GM18867 (cell line): Measurements from ENCODE around the gene ODAD4.

Source experiments
- ATAC-seq: cut with Tn5 transposase; IDR thresholded peaks from one replicate; pipeline ENCODE4 v1.9.1; 2021; ENCODE audit warnings: mild to moderate bottlenecking, moderate library complexity; ENCODE audit not compliant: unreplicated experiment

ODAD4 gene, protein sequence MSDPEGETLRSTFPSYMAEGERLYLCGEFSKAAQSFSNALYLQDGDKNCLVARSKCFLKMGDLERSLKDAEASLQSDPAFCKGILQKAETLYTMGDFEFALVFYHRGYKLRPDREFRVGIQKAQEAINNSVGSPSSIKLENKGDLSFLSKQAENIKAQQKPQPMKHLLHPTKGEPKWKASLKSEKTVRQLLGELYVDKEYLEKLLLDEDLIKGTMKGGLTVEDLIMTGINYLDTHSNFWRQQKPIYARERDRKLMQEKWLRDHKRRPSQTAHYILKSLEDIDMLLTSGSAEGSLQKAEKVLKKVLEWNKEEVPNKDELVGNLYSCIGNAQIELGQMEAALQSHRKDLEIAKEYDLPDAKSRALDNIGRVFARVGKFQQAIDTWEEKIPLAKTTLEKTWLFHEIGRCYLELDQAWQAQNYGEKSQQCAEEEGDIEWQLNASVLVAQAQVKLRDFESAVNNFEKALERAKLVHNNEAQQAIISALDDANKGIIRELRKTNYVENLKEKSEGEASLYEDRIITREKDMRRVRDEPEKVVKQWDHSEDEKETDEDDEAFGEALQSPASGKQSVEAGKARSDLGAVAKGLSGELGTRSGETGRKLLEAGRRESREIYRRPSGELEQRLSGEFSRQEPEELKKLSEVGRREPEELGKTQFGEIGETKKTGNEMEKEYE

DNA sequence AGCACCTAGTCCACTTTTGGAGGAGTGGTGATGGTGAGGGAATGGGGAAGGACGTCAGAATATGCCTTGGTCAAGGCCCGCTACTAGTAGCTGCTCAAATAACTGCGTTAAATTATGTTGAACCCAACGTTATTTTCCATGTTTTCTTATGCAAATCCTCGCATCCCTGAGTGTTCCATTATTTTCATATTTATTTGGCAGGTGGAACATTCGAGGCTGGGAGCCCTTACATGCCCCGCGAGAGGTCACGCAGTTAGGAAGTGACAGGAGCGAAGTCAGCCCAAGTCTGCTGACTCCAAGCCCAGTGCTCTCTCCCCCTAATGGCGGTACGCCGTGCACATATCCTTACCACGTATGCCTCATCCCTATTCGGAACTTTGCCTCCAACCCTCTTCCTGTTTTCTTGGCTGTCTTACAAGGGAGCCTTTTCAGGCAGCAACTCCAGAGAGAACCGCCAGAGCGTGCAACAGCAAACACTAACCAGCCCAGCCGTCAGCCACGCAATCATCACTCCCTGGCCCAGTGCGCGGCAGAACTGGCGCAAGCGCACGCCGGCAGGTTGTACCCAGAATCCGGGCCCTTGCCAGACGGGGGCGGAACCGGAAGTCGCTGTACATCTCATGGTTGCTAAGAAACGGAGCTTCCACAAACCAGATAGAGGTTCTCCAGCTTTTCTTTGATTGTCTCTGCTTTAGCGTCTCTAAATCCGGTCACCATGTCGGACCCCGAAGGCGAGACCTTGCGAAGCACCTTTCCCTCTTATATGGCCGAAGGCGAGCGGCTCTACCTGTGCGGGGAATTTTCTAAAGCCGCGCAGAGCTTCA lies at the start of gene ODAD4:
TSS of gene ODAD4 (plus strand) at position 609 of the 824 bp plus-strand sequence. CDS start at position 716, 107 bp downstream.
- ATAC-seq: peak; percentile 96

DNA sequence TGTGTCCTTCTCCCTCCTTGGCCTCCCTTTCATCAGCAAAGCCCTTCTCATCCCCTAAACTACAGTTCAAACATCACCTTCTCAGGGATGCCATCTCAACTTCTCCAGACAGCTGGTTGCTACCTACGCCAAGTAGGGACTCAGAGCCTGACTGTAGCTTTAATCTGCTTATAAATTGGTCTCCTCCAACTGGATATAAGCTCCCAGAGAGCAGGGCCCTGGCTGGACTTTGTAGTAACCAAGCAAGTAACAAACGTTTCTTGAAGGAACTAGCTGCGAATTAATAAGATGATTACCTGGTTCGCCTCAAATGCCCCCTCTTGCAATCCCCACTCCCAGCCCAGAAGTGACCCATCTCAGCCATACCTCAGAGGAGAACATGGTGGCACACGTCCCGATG lies 47.7 kb upstream of the ODAD4 start:
- no peak for ATAC-seq

DNA sequence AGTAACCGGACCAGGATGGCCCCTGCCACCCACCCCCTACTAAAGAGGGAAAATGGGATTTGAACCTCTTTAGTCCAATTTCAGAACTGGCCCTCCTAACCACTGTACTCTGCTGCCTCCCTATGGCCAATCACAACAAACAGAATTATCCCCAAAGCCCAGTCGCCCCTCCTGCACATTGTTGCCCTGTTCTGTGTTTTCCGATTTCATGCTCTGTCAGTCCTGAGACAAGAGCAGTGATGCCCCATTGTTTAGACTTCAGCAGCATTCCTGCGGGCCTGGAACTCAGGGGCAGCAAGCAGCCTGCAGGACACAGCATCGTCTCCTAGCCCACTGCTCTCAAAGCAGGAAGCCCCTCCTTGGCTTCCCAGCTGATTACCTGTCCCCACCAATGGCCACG lies 44.7 kb upstream of the ODAD4 start:
- no peak for ATAC-seq

DNA sequence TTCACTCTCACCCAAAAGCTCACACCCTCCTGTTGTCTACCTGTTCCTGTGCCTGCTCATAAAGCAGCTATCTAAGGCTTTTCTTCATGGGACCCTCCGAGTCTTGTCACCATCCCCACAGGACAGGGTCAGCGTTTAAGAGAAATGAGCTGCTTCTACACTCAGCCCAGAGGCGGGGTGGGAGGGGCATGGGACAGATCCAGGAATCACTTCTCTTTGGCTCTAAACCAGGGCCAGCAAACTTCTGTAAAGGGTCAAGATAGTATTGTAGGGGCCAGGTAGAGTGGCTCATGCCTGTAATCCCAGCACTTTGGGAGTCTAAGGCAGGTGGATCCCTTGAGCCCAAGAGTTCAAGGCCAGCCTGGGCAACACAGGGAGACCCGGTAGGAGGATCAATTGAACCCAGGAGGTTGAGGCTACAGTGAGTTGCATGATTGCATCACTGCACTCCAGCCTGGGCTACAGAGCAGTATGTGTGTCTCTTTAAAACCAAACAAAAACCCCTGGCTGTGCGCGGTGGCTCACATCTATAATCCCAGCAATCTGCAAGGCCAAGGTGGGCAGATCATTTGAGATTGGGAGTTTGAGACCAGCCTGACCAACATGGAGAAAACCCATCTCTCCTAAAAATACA lies 42.0 kb upstream of the ODAD4 start:
- no peak for ATAC-seq

DNA sequence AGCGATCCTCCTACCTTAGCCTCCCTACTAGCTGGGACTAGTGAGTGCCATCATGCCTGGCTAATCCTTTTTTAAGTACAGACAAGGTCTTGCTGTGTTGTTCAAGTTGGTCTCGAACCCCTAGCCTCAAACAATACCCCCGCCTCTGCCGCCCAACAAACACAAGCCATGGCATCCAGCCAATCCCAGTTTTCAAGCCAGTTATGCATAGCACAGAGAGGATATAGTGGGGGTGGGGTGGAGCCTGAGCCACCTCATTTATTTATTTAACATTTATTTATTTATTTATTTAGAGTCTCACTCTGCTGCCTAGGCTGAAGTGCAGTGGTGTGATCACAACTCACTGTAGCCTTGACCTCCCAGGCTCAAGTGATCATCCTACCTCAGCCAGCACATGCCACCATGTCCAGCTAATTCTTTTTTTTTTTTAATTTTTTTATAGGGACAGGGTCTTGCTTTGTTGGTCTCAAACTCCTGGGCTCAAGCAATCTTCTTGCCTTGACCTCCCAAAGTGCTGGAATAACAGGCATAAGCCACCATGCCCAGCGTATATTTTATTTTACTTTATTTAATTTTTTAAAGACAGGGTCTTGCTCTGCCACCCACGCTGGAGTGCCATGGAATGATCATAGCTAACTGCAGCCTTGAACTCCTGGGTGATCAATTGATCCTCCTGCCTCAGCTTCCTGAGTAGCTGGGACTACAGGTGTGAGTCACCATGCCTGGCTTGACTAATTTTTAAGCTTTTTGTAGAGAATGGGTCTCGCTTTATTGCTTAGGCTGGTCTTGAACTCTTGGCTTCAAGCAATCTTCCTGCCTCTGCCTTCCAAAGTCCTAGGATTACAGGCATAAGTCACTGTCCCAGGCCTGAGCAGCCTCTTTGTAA lies 39.0 kb upstream of the ODAD4 start:
- ATAC-seq: no peak

DNA sequence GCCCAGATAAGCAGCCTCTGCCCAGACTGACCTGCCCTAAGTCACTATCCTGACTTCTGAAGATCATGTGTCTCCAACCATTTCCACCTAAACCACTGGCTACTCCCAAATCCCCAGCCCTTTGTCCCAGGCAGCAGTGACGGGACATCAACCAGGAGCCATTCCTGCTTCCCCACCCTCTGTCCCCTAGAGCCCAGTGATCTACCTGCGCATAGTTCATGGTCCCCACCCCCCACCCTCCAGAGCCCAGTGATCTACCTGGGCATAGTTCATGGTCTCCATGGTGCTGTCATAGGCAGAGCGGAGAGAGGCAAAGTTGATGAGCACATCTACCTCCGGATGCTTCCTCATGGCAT lies 38.4 kb upstream of the ODAD4 start:
- ATAC-seq: no peak

DNA sequence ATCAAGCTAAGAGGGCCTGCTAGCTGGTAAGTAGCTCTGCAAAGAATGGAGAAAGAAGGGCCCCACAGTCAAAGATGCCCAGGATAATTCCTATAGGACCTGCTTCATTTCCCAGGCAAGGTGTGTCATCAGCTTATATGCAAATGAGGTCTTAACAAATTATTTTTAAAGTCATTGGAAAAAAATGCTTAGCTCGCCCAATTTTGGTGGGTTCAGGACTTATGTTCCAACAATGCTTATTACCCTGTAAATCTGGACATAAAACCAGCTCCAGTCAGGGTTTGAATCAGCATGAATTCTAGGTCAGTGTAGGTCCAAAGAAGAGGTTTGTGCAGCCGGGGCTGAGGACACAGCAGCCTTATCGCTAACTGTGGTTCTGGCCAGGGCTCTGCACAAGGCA lies 37.0 kb upstream of the ODAD4 start:
- ATAC-seq: no peak

DNA sequence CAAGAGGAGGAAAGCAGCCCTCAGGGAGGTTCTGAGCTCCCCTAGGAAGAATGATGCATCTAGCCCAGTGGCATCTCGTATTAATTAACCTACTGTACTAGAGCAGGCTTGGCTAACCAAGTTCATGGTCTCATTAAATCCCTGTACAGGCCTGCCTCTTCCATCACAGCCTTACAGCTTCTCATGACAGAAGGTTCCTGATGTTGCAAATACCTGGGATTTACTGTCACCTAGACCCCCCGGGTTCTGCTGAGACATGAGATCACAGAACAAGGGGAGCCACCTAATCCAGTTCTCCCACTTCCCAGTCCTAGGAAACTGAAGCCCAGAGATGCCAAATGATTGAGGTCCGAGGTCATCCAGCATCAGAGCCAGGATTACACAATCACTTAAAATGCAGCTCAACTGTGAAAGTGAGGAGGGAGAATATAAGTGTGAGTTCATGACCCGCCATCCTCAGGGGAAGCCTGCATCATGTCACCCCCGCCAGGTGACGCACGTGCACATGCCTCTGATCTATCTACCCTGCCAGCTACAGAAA lies 35.6 kb upstream of the ODAD4 start:
- ATAC-seq: no peak

DNA sequence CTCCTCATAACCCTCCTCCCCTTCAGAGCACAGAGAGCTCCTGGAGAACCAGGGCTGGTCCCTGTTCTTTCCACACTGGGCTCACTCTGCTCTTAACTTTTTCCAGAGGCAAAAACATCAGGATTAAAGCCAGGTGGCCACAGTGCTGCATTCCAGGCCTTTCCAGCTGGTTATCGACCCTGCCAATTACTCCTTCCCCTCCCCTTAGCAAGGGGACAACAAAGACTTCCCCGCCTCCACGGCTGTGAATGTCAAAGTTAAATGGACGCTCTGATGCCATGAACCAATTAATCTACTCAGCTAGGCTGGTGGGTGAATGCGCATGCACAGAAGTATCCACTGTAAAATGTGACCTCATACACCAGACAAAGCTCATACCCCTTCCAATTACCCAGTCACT lies 34.8 kb upstream of the ODAD4 start:
- no peak for ATAC-seq

DNA sequence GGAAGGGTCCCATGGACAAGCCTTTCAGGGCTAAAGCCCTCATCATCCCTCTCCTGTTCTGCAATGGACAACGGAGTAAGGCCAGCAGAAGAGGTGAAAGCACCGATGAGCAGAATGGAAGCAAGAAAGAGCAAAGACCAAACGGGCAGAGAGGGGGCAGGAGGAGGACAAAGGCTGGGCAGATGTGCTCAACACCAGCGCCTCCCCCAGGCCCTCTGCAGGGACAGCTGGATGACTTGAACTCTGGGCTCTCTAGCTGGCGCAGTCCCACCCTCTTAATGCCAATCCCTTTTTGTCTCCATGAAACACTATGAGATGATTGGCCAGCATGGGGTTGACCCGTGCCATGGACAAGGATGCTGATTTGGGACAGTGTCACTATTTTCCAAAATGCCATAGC lies 33.7 kb upstream of the ODAD4 start:
- no peak for ATAC-seq

DNA sequence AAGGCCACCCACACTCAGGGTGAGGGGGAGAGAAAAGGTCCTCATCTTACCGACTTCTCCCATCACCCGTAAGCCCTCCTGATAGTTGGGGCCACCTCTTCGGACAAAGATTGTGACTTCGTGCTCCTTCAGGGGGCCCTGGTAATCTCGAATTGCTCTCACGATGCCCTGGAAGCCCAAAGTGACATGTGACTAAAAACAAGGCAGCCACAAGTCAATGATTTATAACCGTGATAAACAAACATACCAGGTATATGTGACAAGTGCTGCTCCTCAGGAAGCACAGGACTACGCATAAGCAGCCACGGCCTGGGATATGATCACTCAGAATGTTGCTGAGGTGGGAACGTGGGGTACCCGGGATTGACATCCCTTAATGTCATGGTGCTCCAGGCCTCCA lies 28.8 kb upstream of the ODAD4 start:
- ATAC-seq: no peak

DNA sequence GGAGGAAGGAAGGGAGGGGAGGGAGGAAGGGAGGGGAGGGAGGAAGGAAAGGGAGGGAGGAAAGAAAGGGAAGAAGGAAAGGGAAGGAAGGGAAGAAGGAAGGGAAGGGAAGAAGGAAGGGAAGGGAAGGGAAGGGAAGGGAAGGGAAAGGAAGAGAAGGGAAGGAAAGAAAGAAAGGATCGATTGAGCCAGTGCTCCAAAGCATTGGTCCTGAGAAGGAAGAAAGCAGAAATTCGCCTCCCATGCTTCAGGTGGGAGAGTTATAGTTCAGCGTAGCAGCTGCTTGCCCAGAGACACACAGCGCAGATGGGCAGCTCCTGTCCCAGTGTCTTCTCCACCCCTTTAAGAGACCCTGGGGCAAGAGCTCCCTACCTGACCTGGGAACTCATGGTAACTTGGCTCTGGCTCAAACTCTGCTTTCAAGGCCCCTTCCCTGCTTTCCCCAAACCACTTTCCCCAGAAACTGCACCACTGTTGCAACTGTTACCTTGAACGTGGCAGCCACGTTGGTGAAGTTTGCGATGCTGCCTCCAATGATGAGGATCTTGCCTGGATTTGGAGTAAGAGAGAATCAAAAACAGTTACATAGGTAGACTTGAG lies 26.1 kb upstream of the ODAD4 start:
- no peak for ATAC-seq

DNA sequence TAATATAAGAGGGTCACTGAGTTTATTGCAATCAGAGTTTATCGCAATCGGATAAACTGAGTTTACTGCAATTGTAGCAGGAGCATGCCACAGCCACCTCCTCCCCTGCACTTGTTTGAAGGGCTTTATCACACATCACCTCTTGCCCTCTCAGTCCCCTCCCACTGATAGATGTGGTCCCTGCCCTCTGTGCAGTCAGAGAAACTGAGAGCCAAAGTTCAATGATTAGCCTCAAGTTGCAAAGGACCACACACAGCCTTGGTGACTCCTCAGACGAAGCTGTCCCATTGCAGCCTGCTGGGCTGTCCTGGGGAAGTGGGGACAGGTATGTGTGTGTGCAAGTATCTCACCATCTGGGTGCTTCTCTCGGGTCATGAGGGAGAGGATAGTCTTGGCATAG lies 25.2 kb upstream of the ODAD4 start:
- no peak for ATAC-seq

DNA sequence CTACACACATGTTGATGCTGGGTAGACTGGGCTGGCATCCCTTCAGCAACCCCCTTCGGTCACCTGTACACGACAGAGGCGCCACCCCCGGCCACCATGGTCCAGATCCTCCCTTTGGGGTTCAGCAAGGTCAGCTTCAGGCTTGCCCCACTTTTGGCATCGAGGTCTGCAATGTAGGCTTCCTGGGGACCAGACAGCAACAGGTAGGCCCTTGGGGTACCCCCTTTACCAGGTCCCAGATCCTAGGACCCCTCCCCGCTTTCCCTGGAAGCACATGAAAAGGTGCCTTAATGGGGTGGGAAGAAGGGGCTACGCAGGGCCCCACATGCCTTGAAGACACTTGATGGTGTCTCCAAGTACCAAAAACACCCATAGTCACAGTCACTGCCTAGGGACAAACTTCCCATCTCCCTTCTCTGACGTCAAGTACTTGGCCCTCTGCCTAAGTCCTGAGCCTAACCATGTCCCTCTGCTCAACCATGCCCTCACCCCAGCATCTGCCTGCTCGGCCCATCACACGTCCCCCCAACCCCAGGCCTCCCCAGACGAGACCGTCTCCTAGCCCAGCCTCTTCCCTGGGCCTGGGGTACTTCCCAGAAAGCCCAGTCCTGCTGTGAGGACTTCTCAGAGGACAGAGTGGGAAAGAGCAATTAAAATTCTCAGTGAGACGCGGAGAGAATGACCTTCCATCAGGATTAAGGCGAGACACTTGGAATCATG lies 23.8 kb upstream of the ODAD4 start:
- no peak for ATAC-seq

DNA sequence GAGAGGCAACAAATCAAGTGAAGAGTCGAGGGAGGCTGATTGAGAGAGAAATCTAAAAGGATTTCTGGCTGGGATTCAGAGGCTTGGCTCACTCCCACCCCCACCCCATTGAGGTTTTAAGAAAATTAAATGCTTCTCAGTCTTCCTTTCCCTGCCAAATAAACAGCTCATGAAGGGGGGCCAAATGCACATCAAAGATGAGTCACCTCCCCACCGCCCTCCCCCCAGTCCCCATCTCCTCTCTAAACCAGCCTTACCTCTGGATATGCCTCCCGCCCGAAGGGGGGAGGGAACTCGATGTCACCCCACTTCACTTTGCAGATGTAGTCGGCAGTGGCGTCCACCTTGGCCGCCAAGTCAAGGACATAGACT lies 23.2 kb upstream of the ODAD4 start:
- ATAC-seq: no peak

DNA sequence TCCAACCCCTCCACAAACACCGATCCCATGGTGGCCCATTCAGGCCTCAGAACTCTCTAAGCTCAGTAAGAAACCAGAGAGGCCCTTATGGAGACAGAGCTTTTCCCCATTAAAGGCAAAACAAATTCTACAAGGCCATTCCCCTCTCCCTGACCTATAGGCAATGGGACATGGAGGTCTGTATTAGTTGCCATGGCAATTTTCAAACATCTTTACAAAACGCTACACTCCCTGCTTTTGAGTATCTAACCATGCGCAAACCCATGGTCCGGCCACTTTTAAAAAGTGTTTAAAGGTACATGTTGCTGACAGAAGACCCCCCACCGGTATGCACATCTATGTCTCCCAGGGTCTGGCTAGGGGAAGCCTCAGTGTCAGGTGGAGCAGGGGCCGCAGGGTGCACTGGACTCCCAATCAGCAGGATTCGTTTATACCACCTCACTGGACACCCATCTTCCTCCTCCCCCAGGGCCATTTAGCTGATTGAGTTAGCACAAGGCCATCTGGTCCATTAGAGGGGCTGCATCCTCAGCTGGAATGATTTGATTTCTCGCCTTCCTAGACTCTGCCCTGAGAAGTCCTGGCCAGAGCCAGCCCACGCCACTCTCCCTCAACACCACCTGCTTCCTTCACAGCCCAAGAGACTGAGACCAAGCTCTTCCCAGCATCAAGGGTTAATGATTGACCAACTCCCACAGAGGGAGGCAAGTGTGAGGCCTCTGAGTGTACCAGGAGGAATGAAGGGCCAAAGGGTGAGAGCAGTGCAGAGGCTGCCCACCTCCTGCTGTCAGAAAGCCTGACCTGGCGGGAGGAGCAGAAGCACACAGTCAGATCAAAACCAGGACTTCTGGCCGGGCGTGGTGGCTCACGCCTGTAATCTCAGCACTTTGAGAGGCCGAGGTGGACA lies 22.5 kb upstream of the ODAD4 start:
- no peak for ATAC-seq

DNA sequence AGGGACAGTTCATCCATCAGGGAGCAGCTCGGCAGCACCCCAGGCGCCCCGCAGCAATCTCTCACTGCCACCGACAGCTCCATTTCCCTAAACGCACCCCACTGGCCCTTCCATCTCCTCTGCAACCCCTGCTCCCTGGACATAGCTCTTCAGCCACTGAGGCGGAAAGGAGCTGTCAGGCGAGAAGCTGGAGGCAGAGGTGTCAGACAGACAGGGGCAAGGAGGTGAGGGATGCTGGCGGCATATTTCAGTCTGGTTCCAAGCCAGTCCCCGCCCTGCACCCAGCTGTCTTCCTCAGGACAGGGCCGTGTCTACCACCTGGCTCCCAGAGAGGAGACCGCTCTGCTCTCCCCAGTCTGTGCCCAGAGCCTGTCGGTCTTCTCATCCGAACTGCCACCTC lies 21.3 kb upstream of the ODAD4 start:
- ATAC-seq: no peak
